Measurements from ENCODE around the gene CALHM1. TPM values are rescaled to one million over a fixed set of nuclear protein-coding genes. Genes with fewer than 3 reads are reported as not detected.

The CALHM1 gene
- total RNA-seq, 1 experiment from 2014 or later, result 0.30 TPM

DNA sequence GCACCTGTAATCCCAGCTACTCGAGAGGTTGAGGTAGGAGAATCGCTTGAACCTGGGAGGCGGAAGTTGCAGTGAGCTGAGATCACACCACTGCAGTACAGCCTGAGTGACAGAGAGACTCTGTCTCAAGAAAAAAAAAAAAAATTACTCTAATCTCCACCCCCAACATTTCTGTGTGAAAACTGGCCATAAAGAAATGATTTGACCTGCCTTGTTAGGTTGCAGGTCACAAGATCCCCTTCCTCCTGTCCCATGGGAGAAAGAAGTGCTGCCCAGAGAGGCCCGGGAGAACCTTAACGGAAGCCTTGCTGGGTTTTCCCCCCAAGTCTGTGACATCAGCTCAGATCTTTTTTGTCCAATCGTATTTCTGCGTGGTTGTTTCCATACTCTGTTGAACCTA lies 8.7 kb upstream of the CALHM1 start:
- Histone ChIP-seq H3K9me2 (replicated peaks; ENCODE audit: insufficient read depth, low read length) (no peaks in the 10 kb centered on the region), H3K9me3 (ENCODE audit: low read length) (no peaks in the 10 kb centered on the region), H3K9ac (ENCODE audit: low read length) (no peak overlapping the region), H3K36me3 (ENCODE audit: insufficient read depth, low read length) (no peaks in the 10 kb centered on the region), H3K27ac (ENCODE audit: low read length) (no peak overlapping the region), H3K4me2 (ENCODE audit: low read depth, low read length, poor library complexity, severe bottlenecking) (no peak overlapping the region), H4K20me1 (ENCODE audit: insufficient read depth, low read depth, low read length) (no peaks in the 10 kb centered on the region), H3K79me2 (ENCODE audit: low read length) (no peaks in the 10 kb centered on the region), H3K27me3 (ENCODE audit: low read length) (no peaks in the 10 kb centered on the region), H2AFZ (ENCODE audit: low read length) (0 out of 2 replicates have a peak overlapping the region, but pooled peaks have one; percentile 48), H3K4me3 (ENCODE audit: low read length) (no peak overlapping the region), H3K4me1 (ENCODE audit: low read length) (peaks cover 62% of the 10 kb centered on the region)
- no peak for DNase-seq

DNA sequence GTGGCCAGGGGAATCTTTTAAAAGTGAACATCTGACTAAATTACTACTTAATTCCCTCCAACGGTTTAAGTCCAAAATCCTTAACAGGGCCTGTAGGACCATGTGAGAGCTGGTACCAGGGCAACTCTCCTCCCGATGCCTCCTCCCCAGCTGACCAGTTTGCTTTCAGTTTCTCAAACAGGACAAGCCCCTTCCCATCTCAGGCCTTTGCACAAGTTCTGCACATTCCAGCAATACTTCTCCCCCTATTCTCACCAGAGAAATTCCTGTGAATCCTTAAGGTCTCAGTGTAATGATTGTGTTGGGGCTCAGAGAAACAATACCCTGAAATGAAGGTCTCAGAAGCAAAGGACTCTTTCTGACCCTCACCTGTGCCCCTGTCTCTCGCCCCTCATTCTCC lies 8.0 kb upstream of the CALHM1 start:
- Histone ChIP-seq H3K4me2 (ENCODE audit: low read depth, low read length, poor library complexity, severe bottlenecking) (no peak overlapping the region), H4K20me1 (ENCODE audit: insufficient read depth, low read depth, low read length) (no peaks in the 10 kb centered on the region), H3K27me3 (ENCODE audit: low read length) (no peaks in the 10 kb centered on the region), H3K4me1 (ENCODE audit: low read length) (peaks cover 55% of the 10 kb centered on the region), H2AFZ (ENCODE audit: low read length) (peak overlapping the region; percentile 56; the same call in 1 of the 2 replicates), H3K9me3 (ENCODE audit: low read length) (no peaks in the 10 kb centered on the region), H3K36me3 (ENCODE audit: insufficient read depth, low read length) (no peaks in the 10 kb centered on the region), H3K27ac (ENCODE audit: low read length) (no peak overlapping the region), H3K79me2 (ENCODE audit: low read length) (no peaks in the 10 kb centered on the region), H3K9me2 (replicated peaks; ENCODE audit: insufficient read depth, low read length) (no peaks in the 10 kb centered on the region), H3K4me3 (ENCODE audit: low read length) (no peak overlapping the region), H3K9ac (ENCODE audit: low read length) (no peak overlapping the region)
- DNase-seq, result no peak

DNA sequence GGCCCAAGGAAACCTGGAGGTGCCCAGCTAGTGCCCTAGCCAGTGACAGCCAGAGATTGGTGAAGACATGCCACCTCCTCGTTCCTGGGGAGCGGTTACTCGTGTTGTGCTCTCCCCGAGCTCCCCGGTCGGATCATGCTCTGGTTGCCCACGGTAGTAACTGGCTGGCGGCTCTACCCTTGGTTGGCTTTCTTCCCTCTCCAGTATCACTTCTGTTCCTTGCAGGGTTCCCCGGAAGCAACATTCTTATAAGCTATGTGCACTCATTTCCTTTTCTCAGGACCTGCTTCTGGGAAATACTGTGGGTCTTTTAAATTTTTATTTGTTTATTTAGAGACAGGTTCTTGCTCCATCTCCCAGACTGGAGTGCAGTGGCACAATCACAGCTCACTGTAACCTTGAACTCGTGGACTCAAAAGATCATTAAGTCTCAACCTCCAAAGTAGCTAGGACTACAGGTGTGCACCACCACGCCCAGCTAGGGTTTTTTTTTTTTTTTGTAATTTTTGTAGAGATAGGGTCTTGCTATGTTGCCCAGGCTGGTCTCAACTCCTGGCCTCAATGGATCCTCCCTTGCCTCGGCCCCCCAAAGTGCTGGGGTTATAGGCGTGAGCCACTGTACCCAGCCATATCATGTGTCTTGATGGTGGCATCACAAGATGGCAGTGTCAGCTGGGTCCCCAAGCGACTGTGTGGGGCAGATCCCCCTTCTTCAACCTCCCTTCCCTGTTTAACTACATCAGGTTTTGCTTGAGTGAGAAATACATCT lies 6.9 kb upstream of the CALHM1 start:
- no peak for DNase-seq
- Histone ChIP-seq H3K4me2 (ENCODE audit: low read depth, low read length, poor library complexity, severe bottlenecking) (no peak overlapping the region), H3K9me3 (ENCODE audit: low read length) (no peaks in the 10 kb centered on the region), H3K9ac (ENCODE audit: low read length) (no peak overlapping the region), H3K4me3 (ENCODE audit: low read length) (no peak overlapping the region), H3K27ac (ENCODE audit: low read length) (no peak overlapping the region), H3K9me2 (replicated peaks; ENCODE audit: insufficient read depth, low read length) (no peaks in the 10 kb centered on the region), H3K36me3 (ENCODE audit: insufficient read depth, low read length) (no peaks in the 10 kb centered on the region), H3K4me1 (ENCODE audit: low read length) (peaks cover 44% of the 10 kb centered on the region), H3K79me2 (ENCODE audit: low read length) (no peaks in the 10 kb centered on the region), H3K27me3 (ENCODE audit: low read length) (no peaks in the 10 kb centered on the region), H2AFZ (ENCODE audit: low read length) (no peak overlapping the region), H4K20me1 (ENCODE audit: insufficient read depth, low read depth, low read length) (no peaks in the 10 kb centered on the region)

DNA sequence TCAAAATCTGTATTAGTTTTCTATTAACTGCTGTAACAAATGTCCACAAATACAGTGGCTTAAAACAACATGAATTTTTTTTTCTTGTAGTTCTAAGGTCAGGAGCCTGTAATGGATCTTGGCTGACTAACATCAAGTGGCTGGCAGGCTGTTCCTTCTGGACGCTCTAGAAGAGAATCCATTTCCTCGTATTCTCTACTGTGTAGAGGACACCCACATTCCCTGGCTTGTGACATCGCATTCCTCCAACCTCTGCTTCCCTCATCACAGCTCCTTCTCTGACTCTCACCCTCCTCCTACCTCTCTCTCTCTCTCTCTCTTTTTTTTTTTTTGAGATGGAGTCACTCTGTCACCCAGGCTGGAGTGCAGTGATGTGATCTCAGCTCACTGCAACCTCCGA lies 4.8 kb upstream of the CALHM1 start:
- Histone ChIP-seq H3K36me3 (ENCODE audit: insufficient read depth, low read length) (no peaks in the 10 kb centered on the region), H3K9me2 (replicated peaks; ENCODE audit: insufficient read depth, low read length) (no peaks in the 10 kb centered on the region), H4K20me1 (ENCODE audit: insufficient read depth, low read depth, low read length) (no peaks in the 10 kb centered on the region), H2AFZ (ENCODE audit: low read length) (no peak overlapping the region), H3K9ac (ENCODE audit: low read length) (no peak overlapping the region), H3K27me3 (ENCODE audit: low read length) (no peaks in the 10 kb centered on the region), H3K79me2 (ENCODE audit: low read length) (no peaks in the 10 kb centered on the region), H3K4me2 (ENCODE audit: low read depth, low read length, poor library complexity, severe bottlenecking) (no peak overlapping the region), H3K9me3 (ENCODE audit: low read length) (no peaks in the 10 kb centered on the region), H3K4me3 (ENCODE audit: low read length) (no peak overlapping the region), H3K4me1 (ENCODE audit: low read length) (peaks cover 51% of the 10 kb centered on the region), H3K27ac (ENCODE audit: low read length) (no peak overlapping the region)
- DNase-seq, result no peak

DNA sequence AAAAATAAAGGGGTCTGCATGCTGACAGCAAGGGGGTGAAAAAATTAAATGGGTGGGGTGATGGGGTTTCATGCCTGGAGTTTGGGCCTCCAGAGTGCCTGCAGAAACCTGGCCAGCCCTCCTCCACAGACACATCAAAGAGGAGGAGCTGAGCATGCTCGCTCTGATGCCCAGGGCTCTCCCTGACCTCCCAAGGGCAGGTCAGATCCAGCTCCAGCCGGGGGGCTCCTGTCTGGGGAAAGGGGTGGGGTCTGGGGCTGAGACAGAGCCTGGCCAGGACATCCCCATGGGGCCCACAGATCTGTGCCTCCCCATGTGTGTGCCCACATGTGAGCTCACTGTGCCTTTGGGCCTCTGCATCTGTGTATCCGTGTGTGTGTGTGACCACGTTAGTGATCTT lies 915 bp upstream of the CALHM1 start:
- Histone ChIP-seq H3K4me1 (ENCODE audit: low read length) (peaks cover 46% of the 10 kb centered on the region), H2AFZ (ENCODE audit: low read length) (no peak overlapping the region), H3K9me3 (ENCODE audit: low read length) (no peaks in the 10 kb centered on the region), H3K27ac (ENCODE audit: low read length) (no peak overlapping the region), H3K79me2 (ENCODE audit: low read length) (no peaks in the 10 kb centered on the region), H3K4me3 (ENCODE audit: low read length) (no peak overlapping the region), H3K9ac (ENCODE audit: low read length) (peak overlapping the region; percentile 56), H3K9me2 (replicated peaks; ENCODE audit: insufficient read depth, low read length) (no peaks in the 10 kb centered on the region), H3K4me2 (ENCODE audit: low read depth, low read length, poor library complexity, severe bottlenecking) (no peak overlapping the region), H3K36me3 (ENCODE audit: insufficient read depth, low read length) (no peaks in the 10 kb centered on the region), H4K20me1 (ENCODE audit: insufficient read depth, low read depth, low read length) (no peaks in the 10 kb centered on the region), H3K27me3 (ENCODE audit: low read length) (no peaks in the 10 kb centered on the region)
- no peak for DNase-seq

DNA sequence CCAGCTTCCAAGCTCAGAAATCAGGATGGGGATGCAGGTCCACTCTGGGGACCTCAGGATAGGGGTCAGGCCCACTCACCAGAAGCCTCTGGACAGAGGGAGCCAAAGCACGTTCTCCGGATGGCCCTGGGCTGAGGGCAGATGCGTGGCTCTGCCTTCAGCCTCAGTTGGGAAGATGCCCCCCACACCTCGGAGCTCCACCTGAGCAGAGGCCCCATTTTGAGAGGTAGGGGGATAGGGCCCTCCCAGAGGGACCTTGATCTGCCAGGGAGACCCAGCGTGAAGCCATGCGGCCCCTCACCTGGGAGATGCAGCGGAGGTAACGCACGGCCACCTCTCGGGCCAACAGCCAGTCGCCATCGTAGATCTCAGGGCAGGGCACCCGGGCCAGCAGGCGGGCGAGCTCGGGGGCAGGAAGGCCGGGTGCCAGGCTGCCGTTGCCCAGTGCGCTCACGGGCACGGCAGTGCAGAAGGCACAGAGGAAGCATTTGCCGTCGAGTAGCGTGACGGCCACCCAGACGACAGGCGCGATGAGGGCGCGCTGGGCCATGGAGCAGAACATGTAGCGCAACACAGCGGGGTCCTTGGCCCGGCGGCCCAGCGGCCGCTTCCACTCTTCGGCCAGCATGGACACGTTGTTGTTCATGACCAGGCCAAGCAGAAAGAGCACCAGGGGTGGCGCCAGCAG lies 660 bp downstream of the CALHM1 start:
- Histone ChIP-seq H3K27me3 (ENCODE audit: low read length) (no peaks in the 10 kb centered on the region), H3K9me3 (ENCODE audit: low read length) (no peaks in the 10 kb centered on the region), H3K4me3 (ENCODE audit: low read length) (no peak overlapping the region; the same call in 1 of the 2 replicates), H3K4me2 (ENCODE audit: low read depth, low read length, poor library complexity, severe bottlenecking) (peak overlapping the region; percentile 26), H2AFZ (ENCODE audit: low read length) (no peak overlapping the region), H3K9ac (ENCODE audit: low read length) (peak overlapping the region; percentile 44), H3K27ac (ENCODE audit: low read length) (peak overlapping the region; percentile 73), H3K9me2 (replicated peaks; ENCODE audit: insufficient read depth, low read length) (no peaks in the 10 kb centered on the region), H3K4me1 (ENCODE audit: low read length) (peaks cover 38% of the 10 kb centered on the region), H4K20me1 (ENCODE audit: insufficient read depth, low read depth, low read length) (no peaks in the 10 kb centered on the region), H3K79me2 (ENCODE audit: low read length) (no peaks in the 10 kb centered on the region), H3K36me3 (ENCODE audit: insufficient read depth, low read length) (no peaks in the 10 kb centered on the region)
- no peak for DNase-seq

DNA sequence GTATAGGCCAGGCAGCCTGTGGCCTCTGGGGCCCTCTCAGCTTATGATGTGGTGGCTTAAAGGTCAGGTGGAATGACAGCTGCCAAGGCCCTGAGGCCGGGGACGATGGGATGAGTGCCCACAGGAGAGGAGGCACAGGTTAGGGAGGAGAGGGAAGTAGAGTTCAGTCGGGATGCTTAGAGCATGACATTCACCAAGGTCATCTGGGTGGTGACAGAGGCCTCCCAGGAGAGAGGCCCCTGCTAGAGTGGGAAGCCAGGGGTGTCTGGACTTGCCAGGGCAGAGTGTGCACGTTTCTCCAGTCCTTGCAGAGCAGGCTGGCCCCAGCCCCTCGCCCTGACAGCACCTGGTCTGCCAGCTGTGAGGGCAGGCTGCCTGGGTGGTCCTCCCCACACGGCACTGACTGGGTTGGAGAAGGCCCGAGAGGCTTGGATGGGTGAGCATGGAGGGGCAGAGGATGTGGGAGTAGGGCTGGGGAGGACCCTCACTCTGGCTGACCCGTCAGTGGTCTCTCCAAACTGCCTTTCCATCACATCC lies 1.5 kb downstream of the CALHM1 start:
- H3K9ac ChIP-seq (ENCODE audit: low read length), result peak overlapping the region; percentile 44
- no peak overlapping the region; the same call in 1 of the 2 replicates for H3K4me3 ChIP-seq (ENCODE audit: low read length)
- H3K9me3 ChIP-seq (ENCODE audit: low read length), result no peaks in the 10 kb centered on the region
- no peaks in the 10 kb centered on the region for H3K27me3 ChIP-seq (ENCODE audit: low read length)
- DNase-seq, result no peak
- no peak overlapping the region for H2AFZ ChIP-seq (ENCODE audit: low read length)
- H3K9me2 ChIP-seq (replicated peaks; ENCODE audit: insufficient read depth, low read length), result no peaks in the 10 kb centered on the region
- H3K79me2 ChIP-seq (ENCODE audit: low read length), result no peaks in the 10 kb centered on the region
- peak overlapping the region; percentile 26 for H3K4me2 ChIP-seq (ENCODE audit: low read depth, low read length, poor library complexity, severe bottlenecking)
- peaks cover 38% of the 10 kb centered on the region for H3K4me1 ChIP-seq (ENCODE audit: low read length)
- no peaks in the 10 kb centered on the region for H4K20me1 ChIP-seq (ENCODE audit: insufficient read depth, low read depth, low read length)
- H3K27ac ChIP-seq (ENCODE audit: low read length), result peak overlapping the region; percentile 73
- H3K36me3 ChIP-seq (ENCODE audit: insufficient read depth, low read length), result no peaks in the 10 kb centered on the region

DNA sequence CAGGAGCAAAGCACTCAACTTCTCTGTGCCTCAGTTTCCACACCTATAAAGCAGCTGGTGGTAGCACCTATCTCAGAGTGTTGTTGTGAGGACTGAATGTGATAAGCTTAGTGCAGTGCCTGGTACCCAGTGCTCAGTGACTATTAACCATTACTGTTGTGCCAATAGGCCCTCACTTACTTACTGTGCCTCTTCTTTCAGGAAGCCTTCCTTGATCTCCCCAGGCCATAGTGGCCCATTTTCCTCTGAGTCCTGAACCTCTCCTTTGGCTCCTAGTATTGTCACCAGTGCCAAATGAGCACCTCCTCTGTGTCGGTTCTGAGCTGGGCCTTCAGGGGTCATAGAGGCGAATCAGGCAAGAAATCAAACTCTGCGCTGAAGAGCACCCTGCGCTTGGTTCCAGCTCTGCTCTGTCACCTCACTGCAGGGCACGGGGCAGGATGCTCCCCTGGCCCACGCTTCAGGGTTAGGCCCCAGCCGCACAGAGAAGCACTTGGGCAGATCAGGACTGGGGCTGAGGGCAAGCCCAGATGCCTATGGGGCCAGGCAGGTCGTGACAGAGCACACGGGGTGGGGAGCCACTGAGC lies 2.5 kb downstream of the CALHM1 start:
- Histone ChIP-seq H3K27me3 (ENCODE audit: low read length) (no peaks in the 10 kb centered on the region), H3K4me3 (ENCODE audit: low read length) (no peak overlapping the region), H4K20me1 (ENCODE audit: insufficient read depth, low read depth, low read length) (no peaks in the 10 kb centered on the region), H2AFZ (ENCODE audit: low read length) (no peak overlapping the region), H3K36me3 (ENCODE audit: insufficient read depth, low read length) (no peaks in the 10 kb centered on the region), H3K9me3 (ENCODE audit: low read length) (no peaks in the 10 kb centered on the region), H3K27ac (ENCODE audit: low read length) (no peak overlapping the region), H3K79me2 (ENCODE audit: low read length) (no peaks in the 10 kb centered on the region), H3K4me1 (ENCODE audit: low read length) (peaks cover 38% of the 10 kb centered on the region), H3K9ac (ENCODE audit: low read length) (no peak overlapping the region), H3K4me2 (ENCODE audit: low read depth, low read length, poor library complexity, severe bottlenecking) (no peak overlapping the region), H3K9me2 (replicated peaks; ENCODE audit: insufficient read depth, low read length) (no peaks in the 10 kb centered on the region)
- no peak for DNase-seq

Measured in Karpas-422 (cell line).